Measurements from ENCODE around the gene SGO2. TPM values are rescaled to one million over a fixed set of nuclear protein-coding genes. Genes with fewer than 3 reads are reported as not detected.
"Not testable (repeated sequence)": the region's sequence is repeated elsewhere in the genome, so short reads cannot be mapped to it uniquely, and the experiment has no call there.

The SGO2 gene
- total RNA-seq, 4 donors from 2014 or later, result 1.8 to 12.5 (median 2.3) TPM

DNA sequence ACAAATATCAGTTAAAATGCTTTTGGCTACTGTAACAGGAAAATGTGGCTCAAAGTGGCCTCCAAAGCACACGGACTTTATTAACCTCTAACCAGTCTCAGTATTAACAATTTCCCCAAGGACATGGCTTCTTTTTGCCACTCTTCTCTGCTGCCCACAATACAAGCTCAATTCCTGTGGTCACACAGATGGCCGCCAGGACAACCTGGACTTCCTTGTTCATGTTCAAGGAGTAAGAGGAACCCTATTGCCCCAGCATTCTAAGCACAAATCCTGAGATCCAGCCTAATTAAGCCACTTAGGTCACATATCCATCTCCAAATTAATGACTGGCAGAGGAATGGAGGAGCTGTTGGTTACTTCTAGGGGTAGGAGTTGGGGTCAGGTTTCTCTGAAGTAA is 98.0 kb downstream of the SGO2 start:
- TF ChIP-seq, protein P1, sequence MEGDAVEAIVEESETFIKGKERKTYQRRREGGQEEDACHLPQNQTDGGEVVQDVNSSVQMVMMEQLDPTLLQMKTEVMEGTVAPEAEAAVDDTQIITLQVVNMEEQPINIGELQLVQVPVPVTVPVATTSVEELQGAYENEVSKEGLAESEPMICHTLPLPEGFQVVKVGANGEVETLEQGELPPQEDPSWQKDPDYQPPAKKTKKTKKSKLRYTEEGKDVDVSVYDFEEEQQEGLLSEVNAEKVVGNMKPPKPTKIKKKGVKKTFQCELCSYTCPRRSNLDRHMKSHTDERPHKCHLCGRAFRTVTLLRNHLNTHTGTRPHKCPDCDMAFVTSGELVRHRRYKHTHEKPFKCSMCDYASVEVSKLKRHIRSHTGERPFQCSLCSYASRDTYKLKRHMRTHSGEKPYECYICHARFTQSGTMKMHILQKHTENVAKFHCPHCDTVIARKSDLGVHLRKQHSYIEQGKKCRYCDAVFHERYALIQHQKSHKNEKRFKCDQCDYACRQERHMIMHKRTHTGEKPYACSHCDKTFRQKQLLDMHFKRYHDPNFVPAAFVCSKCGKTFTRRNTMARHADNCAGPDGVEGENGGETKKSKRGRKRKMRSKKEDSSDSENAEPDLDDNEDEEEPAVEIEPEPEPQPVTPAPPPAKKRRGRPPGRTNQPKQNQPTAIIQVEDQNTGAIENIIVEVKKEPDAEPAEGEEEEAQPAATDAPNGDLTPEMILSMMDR (IDR thresholded peaks at IDR 0.05), result no peak
- no peak for TF ChIP-seq POLR2A (IDR thresholded peaks at IDR 0.05)
- intact Hi-C loops (cut with DNase I; ENCODE audit: low total_unique reads), result no loop called here
- Histone ChIP-seq H3K4me1 (no peaks in the 10 kb centered on the region), H3K4me3 (no peak overlapping the region), H3K36me3 (no peaks in the 10 kb centered on the region), H3K9me3 (no peaks in the 10 kb centered on the region), H3K27ac (no peak overlapping the region), H3K27me3 (no peaks in the 10 kb centered on the region)
- no peak for DNase-seq

DNA sequence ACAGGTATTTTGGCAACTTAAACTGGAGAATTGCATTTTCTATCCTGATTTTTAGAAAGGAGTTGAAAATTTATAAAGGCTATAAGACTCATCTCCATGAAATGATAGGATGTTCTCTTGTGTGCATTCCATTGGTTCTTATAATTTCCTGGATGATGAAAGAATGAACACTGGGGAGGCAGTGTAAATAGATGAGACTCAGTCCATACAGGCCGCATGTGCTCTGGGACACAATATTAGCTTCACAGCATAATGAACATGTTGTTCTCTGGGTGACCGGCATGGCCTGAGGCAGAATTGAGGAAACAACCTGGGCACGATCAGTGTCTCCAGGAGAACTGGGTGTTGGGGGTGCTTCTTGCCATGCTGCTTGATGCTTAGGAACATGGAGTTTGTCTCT is 98.7 kb downstream of the SGO2 start:
- H3K27ac ChIP-seq, result no peak overlapping the region
- no peak overlapping the region for H3K4me3 ChIP-seq
- H3K36me3 ChIP-seq, result no peaks in the 10 kb centered on the region
- H3K9me3 ChIP-seq, result no peaks in the 10 kb centered on the region
- TF ChIP-seq, protein P1 (IDR thresholded peaks at IDR 0.05), result no peak
- no peak for TF ChIP-seq POLR2A (IDR thresholded peaks at IDR 0.05)
- intact Hi-C loops (cut with DNase I; ENCODE audit: low total_unique reads), result no loop called here
- DNase-seq, result no peak
- H3K4me1 ChIP-seq, result no peaks in the 10 kb centered on the region
- no peaks in the 10 kb centered on the region for H3K27me3 ChIP-seq

DNA sequence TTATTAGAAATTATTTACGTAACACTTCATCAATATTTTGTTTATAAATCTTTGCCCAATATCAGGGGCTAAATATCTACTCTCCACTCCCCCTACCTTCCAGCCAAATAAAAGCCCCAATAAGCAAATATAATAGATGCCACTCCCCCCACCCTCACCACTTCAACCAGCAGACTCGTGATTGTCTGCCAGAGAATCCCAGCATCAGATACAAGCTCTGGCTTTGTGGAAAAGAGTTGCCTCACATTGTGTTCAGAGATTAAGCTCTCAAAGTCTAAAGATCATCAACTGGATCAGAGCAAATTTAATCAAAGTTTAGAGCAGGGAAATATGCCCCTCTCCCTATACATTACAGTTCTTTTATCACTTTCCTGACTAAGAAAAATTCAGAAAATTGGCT is 99.3 kb downstream of the SGO2 start:
- H3K27me3 ChIP-seq, result no peaks in the 10 kb centered on the region
- intact Hi-C loops (cut with DNase I; ENCODE audit: low total_unique reads), result no loop called here
- no peaks in the 10 kb centered on the region for H3K9me3 ChIP-seq
- TF ChIP-seq, protein P1 (IDR thresholded peaks at IDR 0.05), result no peak
- no peak for TF ChIP-seq POLR2A (IDR thresholded peaks at IDR 0.05)
- H3K27ac ChIP-seq, result no peak overlapping the region
- DNase-seq, result no peak
- no peak overlapping the region for H3K4me3 ChIP-seq
- no peaks in the 10 kb centered on the region for H3K4me1 ChIP-seq
- no peaks in the 10 kb centered on the region for H3K36me3 ChIP-seq

DNA sequence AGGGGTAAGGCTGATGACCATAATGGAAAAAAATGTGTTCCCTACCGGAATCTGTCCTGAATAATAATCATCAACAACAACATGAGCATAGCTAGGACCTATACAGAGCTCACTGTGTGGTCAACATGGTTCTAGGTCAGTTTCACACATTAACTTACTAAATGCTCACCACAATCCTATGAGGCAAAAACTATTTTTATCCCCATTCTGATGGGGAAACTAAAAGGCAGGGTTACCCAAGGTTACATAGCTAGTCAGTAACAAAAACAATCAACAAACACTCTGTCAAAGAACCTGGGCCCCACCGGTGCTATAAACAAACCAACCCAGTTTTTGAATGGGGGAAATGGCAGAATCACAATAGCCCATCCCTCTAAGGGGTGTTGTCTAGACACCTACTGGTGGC is 100.0 kb downstream of the SGO2 start:
- intact Hi-C loops (cut with DNase I; ENCODE audit: low total_unique reads), result no loop called here

DNA sequence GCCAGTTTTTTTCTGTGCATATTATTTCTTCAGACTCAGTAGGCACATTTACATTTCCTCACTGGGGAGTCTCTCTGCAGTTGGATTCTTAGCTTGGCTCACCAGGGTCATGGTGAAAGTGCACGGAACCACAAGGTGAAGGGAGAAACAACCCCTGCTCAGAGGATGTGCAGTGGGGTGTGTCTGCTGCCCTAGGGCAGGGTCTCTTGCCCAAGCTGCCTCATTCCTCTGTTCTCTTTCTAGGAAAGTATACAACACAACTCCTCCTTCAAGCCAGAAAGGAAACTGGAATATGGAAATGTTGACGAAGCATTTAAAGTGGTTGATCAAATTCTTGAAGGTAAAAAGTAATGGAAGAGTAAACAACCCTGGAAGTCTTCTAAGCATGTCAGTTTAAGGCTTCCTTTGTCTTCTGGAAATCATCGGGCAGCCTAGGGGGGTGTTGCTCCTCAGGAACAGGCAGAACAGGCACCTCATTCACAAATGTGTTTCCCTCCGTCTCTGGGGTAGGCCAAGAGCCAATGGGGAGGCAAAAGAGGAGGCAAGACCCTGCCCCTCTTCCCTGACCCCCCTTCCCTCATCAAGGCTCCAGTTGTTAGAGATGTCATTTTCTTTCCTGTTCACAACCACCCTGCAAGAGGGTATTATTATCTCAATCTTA is 101.2 kb downstream of the SGO2 start:
- no peak overlapping the region for H3K27ac ChIP-seq
- TF ChIP-seq, protein P1 (IDR thresholded peaks at IDR 0.05), result no peak
- TF ChIP-seq POLR2A (IDR thresholded peaks at IDR 0.05), result no peak
- intact Hi-C loops (cut with DNase I; ENCODE audit: low total_unique reads), result no loop called here
- no peaks in the 10 kb centered on the region for H3K27me3 ChIP-seq
- no peaks in the 10 kb centered on the region for H3K9me3 ChIP-seq
- no peak overlapping the region for H3K4me3 ChIP-seq
- no peaks in the 10 kb centered on the region for H3K4me1 ChIP-seq
- DNase-seq, result no peak
- no peaks in the 10 kb centered on the region for H3K36me3 ChIP-seq

More for the DNA sequence above, 100.0 kb downstream of the SGO2 start:
- DNase-seq, result no peak
- Histone ChIP-seq H3K9me3 (no peaks in the 10 kb centered on the region), H3K27ac (no peak overlapping the region), H3K27me3 (no peaks in the 10 kb centered on the region), H3K4me3 (no peak overlapping the region), H3K36me3 (no peaks in the 10 kb centered on the region), H3K4me1 (no peaks in the 10 kb centered on the region)
- TF ChIP-seq, protein P1 (IDR thresholded peaks at IDR 0.05), result no peak
- no peak for TF ChIP-seq POLR2A (IDR thresholded peaks at IDR 0.05)

DNA sequence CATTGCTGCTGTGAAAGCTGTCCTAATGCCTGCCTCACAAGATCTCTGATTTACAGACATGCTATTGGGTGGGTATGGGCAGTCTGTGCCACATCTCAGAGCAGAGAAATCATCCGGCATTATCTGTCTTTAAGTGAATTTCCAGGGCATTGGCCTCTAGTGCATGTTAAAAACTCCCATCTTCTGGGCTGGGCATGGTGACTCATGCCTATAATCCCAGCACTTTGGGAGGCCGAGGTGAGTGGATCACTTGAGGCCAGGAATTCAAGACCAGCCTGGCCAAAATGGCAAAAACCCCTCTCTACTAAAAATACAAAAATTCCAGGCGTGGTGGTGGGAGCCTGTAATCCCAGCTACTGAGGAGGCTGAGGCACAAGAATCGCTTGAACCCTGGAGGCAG is 102.5 kb downstream of the SGO2 start:
- H3K4me3 ChIP-seq; H3K9me3 ChIP-seq; H3K36me3 ChIP-seq; H3K27me3 ChIP-seq; H3K27ac ChIP-seq; H3K4me1 ChIP-seq; DNase-seq; intact Hi-C loops (cut with DNase I; ENCODE audit: low total_unique reads): not testable (repeated sequence)
